GM19023 (cell line): ENCODE measurements around the gene CDK14.
"Not testable (repeated sequence)": the region's sequence is repeated elsewhere in the genome, so short reads cannot be mapped to it uniquely, and the experiment has no call there.

Experiments
- ATAC-seq: cut with Tn5 transposase; IDR thresholded peaks from one replicate; pipeline ENCODE4 v1.9.1; 2021; ENCODE audit warnings: mild to moderate bottlenecking, moderate library complexity; ENCODE audit not compliant: unreplicated experiment

The CDK14 gene

DNA sequence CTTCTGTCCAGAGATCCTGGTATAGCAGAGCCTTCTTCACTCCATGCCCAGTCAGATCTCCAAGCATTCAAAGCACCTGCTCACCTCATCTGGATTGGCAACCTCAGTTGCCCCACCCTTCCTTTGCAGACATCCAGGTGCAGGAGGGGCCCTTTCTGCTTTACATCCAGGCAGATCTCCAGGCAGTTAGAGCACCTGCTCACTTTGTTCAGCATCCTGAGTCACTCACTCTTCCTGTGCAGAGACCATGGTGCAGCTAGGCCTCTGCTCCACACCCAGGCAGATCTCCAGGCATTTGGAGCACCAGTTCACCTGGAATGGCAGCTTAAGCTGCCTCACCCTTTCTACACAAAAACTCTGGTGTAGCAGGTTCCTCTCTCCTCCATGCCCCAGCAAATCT is 153.1 kb downstream of the CDK14 start:
- ATAC-seq: no peak

- ATAC-seq: peak; percentile 78
Measured at GRCh38 chr7:90749774-90750173, 153.7 kb downstream of the CDK14 start.

- ATAC-seq: no peak
Measured at GRCh38 chr7:90751595-90751994, 155.5 kb downstream of the CDK14 start.

- ATAC-seq: no peak
Measured at GRCh38 chr7:90752051-90752450, 155.9 kb downstream of the CDK14 start.

GRCh38 chr7:90755041-90755440 is 158.9 kb downstream of the CDK14 start:
- ATAC-seq: no peak

DNA sequence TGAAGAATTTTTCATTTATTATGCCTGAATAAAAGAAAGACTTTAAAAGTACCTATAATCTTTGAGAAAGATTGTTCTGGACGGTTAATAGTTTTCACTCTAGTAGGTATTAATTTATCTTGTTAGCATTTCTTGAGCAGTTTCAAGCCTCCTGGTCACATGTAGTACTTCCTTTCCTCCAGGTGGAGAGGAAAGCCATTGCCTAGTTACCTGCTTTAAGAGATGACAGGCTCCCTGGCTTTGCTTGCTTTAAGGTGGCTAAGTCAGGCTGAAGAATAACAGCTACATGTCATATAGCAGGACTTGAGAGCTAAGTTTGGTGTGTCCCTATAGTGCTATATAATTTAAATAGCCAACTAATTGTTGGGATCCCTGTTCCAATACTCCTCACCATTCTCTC is 160.2 kb downstream of the CDK14 start:
- ATAC-seq: no peak

DNA sequence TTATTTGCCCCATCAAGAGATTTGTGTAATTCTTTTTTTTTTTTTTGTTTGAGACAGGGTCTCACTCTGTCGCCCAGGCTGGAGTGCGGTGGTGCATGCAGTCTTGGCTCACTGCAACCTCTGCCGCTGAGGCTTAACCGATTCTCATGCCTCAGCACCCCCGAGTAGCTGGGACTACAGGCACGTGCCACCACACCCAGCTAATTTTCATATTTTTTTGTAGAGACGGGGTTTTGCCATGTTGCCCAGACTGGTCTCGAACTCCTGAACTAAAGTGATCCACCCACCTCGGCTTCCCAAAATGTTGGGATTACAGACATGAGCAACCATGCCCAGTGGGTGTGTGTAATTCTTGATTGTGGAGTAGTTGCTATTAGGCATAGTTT is 161.4 kb downstream of the CDK14 start:
- ATAC-seq: peak; percentile 80

GRCh38 chr7:90758933-90759562 is 162.9 kb downstream of the CDK14 start:
- no peak for ATAC-seq

DNA sequence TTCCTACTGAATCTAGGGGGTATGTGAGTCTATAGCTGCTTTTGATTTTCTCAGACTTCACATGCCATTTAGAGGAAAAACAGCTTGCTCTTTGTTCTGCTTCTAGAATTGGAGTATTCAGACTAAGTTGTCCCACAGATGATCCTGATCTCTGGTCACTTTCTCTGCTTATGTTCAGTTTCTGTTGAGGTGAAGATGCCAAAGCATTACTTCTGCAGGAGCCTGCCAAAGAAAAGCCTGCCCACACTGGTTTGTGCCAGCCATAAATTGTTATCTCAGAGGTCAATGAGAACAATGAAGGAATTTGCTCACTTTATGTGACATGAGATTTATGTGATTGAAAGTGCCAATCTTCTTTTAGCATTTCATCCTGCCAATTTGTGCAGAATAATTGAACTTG is 163.6 kb downstream of the CDK14 start:
- ATAC-seq: no peak

GRCh38 chr7:90760892-90761291 is 164.8 kb downstream of the CDK14 start:
- ATAC-seq: no peak

DNA sequence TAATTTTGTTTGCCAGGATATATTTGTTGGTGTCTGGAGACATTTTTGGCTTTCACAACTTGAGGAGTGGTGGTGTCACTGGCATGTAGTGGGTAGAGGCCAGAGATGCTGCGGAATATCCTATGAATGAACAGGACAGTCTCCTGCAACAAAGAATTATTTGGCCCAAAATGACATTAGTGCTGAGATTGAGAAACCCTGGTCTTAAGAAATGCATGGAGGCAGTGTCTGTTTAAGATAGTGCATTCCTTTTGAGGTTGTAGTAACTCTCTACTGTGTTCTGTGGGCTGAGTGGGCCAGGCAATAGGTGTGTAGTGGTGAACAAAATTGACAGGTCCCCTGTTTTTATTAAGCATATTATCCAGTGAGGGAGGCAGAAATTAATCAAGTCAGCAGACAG is 165.5 kb downstream of the CDK14 start:
- no peak for ATAC-seq

DNA sequence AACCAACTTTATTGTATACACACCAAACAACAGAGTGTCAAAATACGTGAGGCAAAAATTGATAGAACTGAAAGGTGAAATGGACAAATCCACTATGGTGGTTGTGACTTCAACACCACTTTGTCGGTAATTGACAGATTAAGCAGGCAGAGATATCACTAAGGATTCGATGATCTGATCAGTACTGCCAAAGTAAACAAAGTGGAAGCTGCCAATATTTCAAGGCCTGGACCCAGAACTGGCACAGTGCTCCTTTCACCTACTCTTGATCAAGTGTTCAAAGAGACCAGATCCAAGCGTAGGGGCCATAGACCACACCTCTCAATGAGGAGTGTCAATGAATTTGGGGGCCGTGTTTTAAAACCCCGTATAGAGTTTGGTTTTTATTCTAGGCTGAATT is 167.0 kb downstream of the CDK14 start:
- ATAC-seq: no peak

GRCh38 chr7:90764848-90765570 is 168.9 kb downstream of the CDK14 start:
- ATAC-seq: no peak

DNA sequence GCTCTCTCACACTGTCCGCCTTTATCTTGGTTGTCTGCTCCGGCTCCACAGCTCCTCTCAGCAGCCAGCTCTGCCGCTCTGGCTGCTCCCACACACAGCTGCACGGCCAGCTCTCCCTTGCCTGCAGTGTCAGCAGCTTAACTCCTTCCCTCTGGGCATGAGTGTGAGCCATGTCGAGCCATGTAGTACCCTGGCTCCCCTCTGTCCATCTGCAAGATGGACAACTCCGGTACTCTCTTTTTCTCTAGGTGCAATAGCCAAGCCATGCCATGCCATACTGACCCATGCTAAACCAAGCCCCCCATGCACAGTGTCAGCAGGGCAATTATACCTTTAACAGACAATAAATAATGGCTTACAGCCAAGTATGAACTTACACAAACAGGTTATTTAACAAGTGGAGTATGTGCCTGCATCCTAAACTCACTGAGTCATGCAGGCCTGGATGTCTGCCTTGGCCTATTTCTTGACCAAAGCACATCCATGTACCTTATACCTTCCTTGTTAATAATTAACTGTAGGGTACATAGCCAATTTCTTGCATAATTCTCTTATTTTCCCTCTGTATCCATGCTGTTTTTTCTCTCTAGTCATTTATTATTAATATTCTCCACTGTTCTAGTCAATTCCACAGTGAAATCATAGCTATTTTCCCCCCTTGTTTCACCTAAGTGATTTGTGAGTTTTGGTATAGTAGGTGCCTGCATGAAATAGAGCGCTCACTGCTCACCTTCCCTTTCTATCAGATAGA is 170.9 kb downstream of the CDK14 start:
- ATAC-seq: no peak

GRCh38 chr7:90768301-90768700 is 172.2 kb downstream of the CDK14 start:
- no peak for ATAC-seq

DNA sequence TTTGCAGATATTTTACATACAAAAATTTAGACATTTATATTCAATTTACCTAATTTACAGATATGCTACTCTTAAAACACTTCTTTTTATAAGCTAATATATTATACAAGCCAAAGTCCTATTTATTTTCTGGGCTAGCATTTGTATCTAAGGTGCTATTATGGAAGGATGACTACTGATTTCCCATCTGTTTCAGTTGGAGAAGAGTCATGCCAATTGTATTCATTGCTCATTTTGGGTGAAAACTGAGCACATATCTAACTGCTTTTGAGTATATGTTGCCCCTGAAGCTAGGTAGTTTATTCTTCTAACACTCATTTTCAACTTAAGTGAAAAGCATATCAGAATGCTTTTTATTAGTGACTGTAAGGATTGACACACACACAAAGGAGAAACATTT is 172.9 kb downstream of the CDK14 start:
- no peak for ATAC-seq

DNA sequence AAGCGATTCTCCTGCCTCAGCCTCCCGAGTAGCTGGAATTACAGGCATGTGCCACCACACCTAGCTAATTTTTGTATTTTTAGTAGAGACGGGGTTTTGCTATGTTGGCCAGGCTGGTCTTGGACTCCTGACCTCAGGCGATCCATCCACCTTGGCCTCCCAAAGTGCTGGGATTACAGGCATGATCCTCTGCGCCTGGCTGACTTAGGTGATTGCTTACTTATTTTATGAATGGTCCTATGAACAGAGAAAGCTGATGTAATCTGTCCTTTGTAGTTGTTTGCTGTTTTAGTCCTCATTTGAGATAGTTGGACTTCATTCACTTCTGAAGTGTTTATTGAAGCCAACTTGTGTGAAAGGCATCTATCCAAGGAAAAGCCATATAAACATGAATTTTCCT is 173.4 kb downstream of the CDK14 start:
- ATAC-seq: not testable (repeated sequence)

GRCh38 chr7:90771281-90771680 is 175.2 kb downstream of the CDK14 start:
- ATAC-seq: no peak

DNA sequence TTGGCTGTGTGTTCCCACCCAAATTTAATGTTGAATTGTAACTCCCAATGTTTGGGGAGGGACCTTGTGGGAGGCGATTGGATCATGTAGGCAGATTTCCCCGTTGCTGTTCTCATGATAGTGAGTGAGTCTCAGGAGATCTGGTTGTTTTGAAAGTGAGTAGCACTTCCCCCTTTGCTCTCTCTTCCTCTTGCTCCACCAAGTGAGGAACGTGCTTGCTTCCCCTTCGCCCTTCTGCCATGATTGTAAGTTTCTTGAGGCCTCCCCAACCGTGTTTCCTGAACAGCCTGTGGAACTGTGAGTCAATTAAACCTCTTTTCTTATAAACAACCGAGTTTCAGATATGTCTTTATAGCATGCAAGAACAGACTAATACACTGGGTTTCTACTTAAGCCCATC is 176.3 kb downstream of the CDK14 start:
- no peak for ATAC-seq

DNA sequence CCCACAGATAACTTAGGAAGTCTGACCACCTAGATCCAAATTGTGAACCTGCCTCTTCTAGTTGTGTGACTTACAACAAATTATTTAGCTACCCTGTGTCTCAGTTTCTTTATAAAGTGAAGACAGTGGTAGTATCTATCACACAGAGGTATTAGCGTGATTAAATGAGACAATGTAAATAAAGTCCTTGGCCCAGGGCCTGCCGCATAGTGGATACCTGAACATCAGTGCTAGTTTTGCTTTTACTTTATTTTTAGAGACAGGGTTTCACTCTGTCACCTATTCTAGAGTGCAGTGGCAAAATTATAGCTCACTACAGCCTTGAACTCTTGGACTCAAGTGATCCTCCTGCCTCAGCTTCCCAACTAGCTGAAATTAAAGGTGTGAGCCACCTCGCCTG is 177.1 kb downstream of the CDK14 start:
- ATAC-seq: no peak

GRCh38 chr7:90774706-90775105 is 178.6 kb downstream of the CDK14 start:
- ATAC-seq: no peak

DNA sequence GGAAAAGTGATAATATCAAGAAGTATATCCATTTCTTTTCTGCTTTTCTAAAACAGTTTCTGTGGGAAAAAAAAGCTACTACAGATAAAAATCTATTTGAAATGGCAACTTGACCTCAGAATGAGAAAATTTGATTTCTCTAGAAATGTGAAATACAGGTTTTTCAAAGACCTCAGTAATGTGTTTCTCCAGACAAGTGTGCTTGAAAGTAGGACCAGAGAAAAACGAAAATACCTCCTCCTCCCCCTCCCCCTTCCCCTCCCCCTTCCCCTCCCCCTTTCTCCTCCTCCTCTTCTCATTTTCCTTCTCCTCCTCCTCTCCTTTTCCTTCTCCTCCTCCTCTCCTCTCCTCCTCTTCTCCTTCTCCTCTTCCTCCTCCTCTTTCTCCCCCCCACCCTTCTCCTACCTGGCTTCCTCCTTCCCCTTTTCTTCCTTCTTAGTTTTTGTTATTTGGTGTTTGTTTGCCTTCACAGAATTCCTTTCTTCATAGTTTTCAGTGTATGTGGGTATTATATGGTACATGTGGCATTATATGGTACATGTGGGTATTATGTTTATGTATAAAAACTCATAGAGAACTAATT is 179.4 kb downstream of the CDK14 start:
- ATAC-seq: no peak
